HL-60/S4 (cell line): Measurements from ENCODE around the gene ZNHIT2.
"Not testable (repeated sequence)": the region's sequence is repeated elsewhere in the genome, so short reads cannot be mapped to it uniquely, and the experiment has no call there.

Source experiments
- in situ Hi-C: fragments of 300-500 bp; cut with MboI; formaldehyde crosslinking; loops from 2 replicates; pipeline ENCODE4 v1.14.3; 2022; ENCODE audit warnings: low sequenced_read_pairs

Gene ZNHIT2

GRCh38 chr11:65117206-65118096 lies at the start of gene ZNHIT2:
TSS of gene ZNHIT2 (minus strand) at chr11:65117701. CDS start at chr11:65117653, 48 bp downstream.
- in situ Hi-C loops, result loop anchor here (10.0 kb wide), 1 partner anchor 273 kb away; the partner anchor contains the start of gene CDC42BPG

- in situ Hi-C loops, result no loop called here
These were observed 49.4 kb upstream of the ZNHIT2 start for GRCh38 chr11:65166893-65167292.

GRCh38 chr11:65165410-65166317 lies 48.2 kb upstream of the ZNHIT2 start:
- in situ Hi-C loops, result no loop called here

- in situ Hi-C loops, result no loop called here
These were observed 46.2 kb upstream of the ZNHIT2 start for GRCh38 chr11:65163684-65164083.

GRCh38 chr11:65160643-65161042 lies 43.1 kb upstream of the ZNHIT2 start:
- in situ Hi-C loops, result no loop called here

GRCh38 chr11:65159012-65159411 lies 41.5 kb upstream of the ZNHIT2 start:
- in situ Hi-C loops, result no loop called here

GRCh38 chr11:65157336-65157735 lies 39.8 kb upstream of the ZNHIT2 start:
- in situ Hi-C loops, result no loop called here

- in situ Hi-C loops, result no loop called here
These were observed 39.4 kb upstream of the ZNHIT2 start for GRCh38 chr11:65156926-65157325.

GRCh38 chr11:65156256-65156655 lies 38.8 kb upstream of the ZNHIT2 start:
- in situ Hi-C loops, result no loop called here

GRCh38 chr11:65152122-65152521 lies 34.6 kb upstream of the ZNHIT2 start:
- in situ Hi-C loops, result no loop called here

- in situ Hi-C loops, result no loop called here
These were observed 33.9 kb upstream of the ZNHIT2 start for GRCh38 chr11:65151331-65151899.

- in situ Hi-C loops, result no loop called here
These were observed 33.2 kb upstream of the ZNHIT2 start for GRCh38 chr11:65150509-65151299.

- in situ Hi-C loops, result not testable (repeated sequence)
These were observed 32.6 kb upstream of the ZNHIT2 start for GRCh38 chr11:65150131-65150508.

- in situ Hi-C loops, result no loop called here
These were observed 31.2 kb upstream of the ZNHIT2 start for GRCh38 chr11:65148657-65149056.

GRCh38 chr11:65147352-65148075 lies 30.0 kb upstream of the ZNHIT2 start:
- in situ Hi-C loops, result no loop called here

GRCh38 chr11:65141896-65142494 lies 24.5 kb upstream of the ZNHIT2 start:
- in situ Hi-C loops, result no loop called here

- in situ Hi-C loops, result no loop called here
These were observed 19.1 kb upstream of the ZNHIT2 start for GRCh38 chr11:65136515-65137096.

- in situ Hi-C loops, result no loop called here
These were observed 18.2 kb upstream of the ZNHIT2 start for GRCh38 chr11:65135633-65136145.
